Putamen (tissue), 1 donor: ENCODE results near the gene SKOR1.

Experiments used
- DNase-seq: peaks from one replicate; pipeline ENCODE4 v3.0.0-alpha.2; 2016; ENCODE audit warnings: low spot score

The SKOR1 gene

GRCh38 chr15:67794832-67795574 lies 30.3 kb upstream of the SKOR1 start:
- no peak for DNase-seq

- no peak for DNase-seq
Measured at GRCh38 chr15:67796196-67797127, 28.8 kb upstream of the SKOR1 start.

GRCh38 chr15:67799801-67800205 lies 25.5 kb upstream of the SKOR1 start:
- no peak for DNase-seq

GRCh38 chr15:67801142-67801541 lies 24.2 kb upstream of the SKOR1 start:
- DNase-seq = no peak

- no peak for DNase-seq
Measured at GRCh38 chr15:67801926-67802914, 23.1 kb upstream of the SKOR1 start.

GRCh38 chr15:67803299-67803698 lies 22.0 kb upstream of the SKOR1 start:
- no peak for DNase-seq

- DNase-seq = no peak
Measured at GRCh38 chr15:67803996-67804843, 21.1 kb upstream of the SKOR1 start.

GRCh38 chr15:67805008-67805665 lies 20.2 kb upstream of the SKOR1 start:
- DNase-seq = peak; percentile 28

GRCh38 chr15:67805666-67806516 lies 19.4 kb upstream of the SKOR1 start:
- no peak for DNase-seq

GRCh38 chr15:67806536-67806935 lies 18.8 kb upstream of the SKOR1 start:
- no peak for DNase-seq

GRCh38 chr15:67807141-67807540 lies 18.2 kb upstream of the SKOR1 start:
- no peak for DNase-seq

- no peak for DNase-seq
Measured at GRCh38 chr15:67807836-67808235, 17.5 kb upstream of the SKOR1 start.

GRCh38 chr15:67808821-67809220 lies 16.5 kb upstream of the SKOR1 start:
- no peak for DNase-seq

GRCh38 chr15:67809441-67809840 lies 15.9 kb upstream of the SKOR1 start:
- DNase-seq = no peak

GRCh38 chr15:67809866-67810265 lies 15.4 kb upstream of the SKOR1 start:
- no peak for DNase-seq

- DNase-seq = no peak
Measured at GRCh38 chr15:67812241-67812644, 13.1 kb upstream of the SKOR1 start.

GRCh38 chr15:67813104-67813634 lies 12.1 kb upstream of the SKOR1 start:
- DNase-seq = no peak

GRCh38 chr15:67815036-67815592 lies 10.2 kb upstream of the SKOR1 start:
- no peak for DNase-seq

- DNase-seq = no peak
Measured at GRCh38 chr15:67816668-67817067, 8.6 kb upstream of the SKOR1 start.
